Measurements from ENCODE around the gene ATP9B.

DNA sequence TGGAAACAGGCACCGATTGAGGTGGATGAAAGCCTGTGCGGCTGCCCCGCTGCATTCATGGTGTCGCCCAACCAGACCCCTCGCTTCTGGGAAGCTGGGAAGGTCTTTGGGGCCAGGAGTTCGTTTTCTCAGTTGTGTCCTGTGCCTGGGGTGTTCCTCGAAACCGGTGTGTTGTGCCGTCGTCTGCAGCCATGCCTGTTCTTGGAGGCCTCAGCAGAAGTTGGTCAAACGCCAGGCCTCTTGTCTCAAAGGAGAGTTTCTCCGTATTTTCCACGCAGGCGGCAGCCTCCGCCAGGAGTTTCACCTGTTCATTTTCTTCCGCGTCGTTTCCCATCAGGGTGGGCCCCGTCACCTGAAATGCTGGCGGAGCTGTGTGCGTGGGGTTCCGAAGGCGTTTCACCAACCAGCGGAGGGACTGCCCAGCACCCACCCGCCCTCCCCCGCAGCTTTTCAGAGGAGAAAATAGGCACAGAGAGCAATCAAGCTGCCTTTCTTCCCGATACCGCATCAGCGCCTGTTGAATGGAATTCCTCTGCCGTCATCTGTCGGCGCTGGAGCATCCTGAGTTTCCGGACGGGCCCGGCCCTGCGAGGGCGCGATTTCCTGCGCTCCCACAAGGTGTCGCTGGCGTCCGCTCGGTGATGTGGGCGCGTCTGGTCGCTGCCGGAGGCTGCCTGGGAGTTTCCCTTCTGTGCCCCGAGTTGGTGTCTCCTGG, 309.5 kb downstream of the ATP9B start:
- TF ChIP-seq, protein P1, sequence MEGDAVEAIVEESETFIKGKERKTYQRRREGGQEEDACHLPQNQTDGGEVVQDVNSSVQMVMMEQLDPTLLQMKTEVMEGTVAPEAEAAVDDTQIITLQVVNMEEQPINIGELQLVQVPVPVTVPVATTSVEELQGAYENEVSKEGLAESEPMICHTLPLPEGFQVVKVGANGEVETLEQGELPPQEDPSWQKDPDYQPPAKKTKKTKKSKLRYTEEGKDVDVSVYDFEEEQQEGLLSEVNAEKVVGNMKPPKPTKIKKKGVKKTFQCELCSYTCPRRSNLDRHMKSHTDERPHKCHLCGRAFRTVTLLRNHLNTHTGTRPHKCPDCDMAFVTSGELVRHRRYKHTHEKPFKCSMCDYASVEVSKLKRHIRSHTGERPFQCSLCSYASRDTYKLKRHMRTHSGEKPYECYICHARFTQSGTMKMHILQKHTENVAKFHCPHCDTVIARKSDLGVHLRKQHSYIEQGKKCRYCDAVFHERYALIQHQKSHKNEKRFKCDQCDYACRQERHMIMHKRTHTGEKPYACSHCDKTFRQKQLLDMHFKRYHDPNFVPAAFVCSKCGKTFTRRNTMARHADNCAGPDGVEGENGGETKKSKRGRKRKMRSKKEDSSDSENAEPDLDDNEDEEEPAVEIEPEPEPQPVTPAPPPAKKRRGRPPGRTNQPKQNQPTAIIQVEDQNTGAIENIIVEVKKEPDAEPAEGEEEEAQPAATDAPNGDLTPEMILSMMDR (IDR thresholded peaks at IDR 0.05): no peak
- TF ChIP-seq POLR2AphosphoS5 (IDR thresholded peaks at IDR 0.05; ENCODE audit: low read depth, low read length): no peak; the same call in 1 of the 2 replicates
- no peak for TF ChIP-seq SIN3A (IDR thresholded peaks at IDR 0.05; ENCODE audit: borderline replicate concordance, insufficient read depth, low read depth, low read length)

Measured in Panc1 (cell line).